ENCODE measurements around the gene WDR7.

WDR7 gene

GRCh38 chr18:56953428-56954198 lies 302.5 kb downstream of the WDR7 start:
- no peak for DNase-seq

GRCh38 chr18:56955490-56955889 lies 304.3 kb downstream of the WDR7 start:
- DNase-seq = no peak

- no peak for DNase-seq
Measured at GRCh38 chr18:56959120-56959519, 308.0 kb downstream of the WDR7 start.

DNA sequence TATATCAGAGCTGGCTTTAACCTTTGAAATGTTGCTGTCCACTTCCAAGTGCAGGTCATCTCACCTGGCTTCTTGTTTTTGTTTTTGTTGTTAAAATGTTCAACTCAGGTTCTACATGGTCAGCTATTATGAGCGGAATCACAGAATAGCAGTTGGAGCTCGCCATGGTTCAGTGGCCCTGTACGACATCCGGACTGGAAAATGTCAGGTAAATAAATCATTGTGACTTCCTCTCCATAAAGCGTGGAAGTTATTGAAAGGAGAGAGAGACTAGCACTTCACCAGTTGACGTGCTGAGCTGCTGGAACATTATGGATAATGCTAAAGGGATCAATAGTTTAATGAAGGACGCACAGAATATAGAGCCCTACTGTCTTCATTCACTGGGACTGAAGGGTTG lies 311.2 kb downstream of the WDR7 start:
- DNase-seq = no peak

DNA sequence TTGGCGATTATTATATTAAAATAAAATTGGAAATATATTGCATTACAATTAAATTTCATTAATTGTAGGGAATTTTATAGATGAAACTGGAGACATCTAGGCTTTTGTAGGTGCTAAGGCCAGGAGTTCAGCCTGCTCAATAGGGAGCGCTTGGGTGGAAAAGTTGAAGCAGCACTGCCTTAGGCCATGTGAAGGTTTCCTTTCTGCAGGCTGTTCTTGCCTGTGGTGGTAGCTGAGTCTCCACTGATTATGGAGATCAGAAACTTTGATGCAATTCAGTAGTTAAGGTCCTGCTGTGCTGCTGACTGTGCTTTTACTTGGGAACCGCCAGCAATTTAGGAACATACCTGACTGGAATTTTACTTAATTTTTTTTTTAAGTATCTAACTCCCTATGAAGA lies 315.9 kb downstream of the WDR7 start:
- DNase-seq = no peak

DNA sequence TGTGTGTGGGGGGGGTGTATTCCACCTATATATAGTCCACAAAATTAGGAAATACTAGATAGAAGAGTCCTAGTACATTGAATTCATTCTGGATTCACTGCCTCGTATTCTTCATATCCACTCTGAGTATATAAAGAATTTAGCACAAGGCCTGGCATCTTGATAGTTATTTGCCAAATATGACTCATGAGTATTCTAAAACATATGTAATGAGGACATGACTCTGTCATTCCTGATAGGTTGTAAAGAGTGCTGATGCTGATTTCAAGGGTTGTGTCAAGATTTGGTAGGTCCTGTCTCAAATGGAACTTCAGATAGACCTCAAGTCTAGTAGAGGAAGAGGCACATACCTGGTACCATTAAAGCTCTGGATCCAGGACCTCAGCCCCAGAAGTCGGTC lies 322.3 kb downstream of the WDR7 start:
- no peak for DNase-seq

GRCh38 chr18:56974141-56974540 lies 323.0 kb downstream of the WDR7 start:
- no peak for DNase-seq

DNA sequence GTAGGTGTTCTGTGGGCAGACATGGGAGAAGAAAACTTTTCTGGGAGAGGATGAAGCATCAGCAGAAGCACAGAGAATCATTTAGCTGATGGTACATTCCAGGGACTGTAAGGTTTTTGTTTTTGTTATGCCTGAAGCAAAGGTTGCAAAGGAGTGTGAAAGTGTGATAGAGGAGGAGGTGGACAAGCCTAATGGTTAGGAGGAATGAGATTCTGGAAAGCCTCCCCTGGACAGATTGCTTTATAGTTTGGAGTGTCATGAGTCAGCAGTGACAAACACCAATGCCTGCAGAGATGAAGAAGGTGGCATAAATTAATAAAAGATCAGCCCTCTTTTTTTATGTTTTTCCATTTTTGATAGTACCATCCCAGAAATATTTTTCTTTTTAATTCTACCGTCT lies 324.1 kb downstream of the WDR7 start:
- DNase-seq = no peak

DNA sequence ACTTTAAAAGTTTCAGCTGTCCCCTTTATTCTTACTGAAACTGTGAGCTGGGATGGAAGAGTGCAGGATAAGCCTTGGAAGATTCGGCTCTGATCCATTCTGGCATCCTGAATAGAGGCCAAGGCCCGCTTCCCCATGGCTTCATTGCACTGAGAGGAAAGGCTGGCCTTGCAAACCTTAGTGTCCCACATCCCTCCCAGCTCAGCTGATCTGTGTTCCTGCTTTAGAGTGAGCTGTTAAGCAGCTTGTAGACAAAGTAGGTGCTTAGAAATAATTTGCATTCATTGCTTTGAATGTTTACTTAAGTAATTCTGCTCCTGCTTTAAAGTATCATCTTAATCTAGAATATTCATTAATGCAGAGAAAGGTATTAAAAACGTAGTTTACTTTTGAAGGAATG lies 326.1 kb downstream of the WDR7 start:
- no peak for DNase-seq

GRCh38 chr18:56977771-56978170 lies 326.6 kb downstream of the WDR7 start:
- DNase-seq = no peak

GRCh38 chr18:56980151-56980550 lies 329.0 kb downstream of the WDR7 start:
- no peak for DNase-seq

DNA sequence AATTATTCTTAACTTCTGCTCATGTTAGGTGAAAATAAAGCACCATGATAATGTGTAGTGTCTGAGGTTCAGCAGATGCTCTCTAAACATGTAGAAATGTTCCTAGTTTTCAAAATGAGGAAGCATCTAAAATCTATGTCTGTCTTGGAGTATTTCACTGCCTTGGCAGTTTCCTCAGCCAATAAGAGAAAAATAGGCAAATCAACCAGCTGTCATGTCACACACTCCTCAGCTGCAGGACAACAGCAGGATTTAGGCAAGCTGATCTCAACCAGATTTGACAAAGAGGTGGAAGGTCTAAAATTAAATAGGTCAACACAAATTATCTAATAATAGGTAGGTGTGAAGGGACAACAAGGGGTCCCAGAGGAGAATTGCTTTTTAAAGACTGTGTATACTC lies 331.6 kb downstream of the WDR7 start:
- no peak for DNase-seq

DNA sequence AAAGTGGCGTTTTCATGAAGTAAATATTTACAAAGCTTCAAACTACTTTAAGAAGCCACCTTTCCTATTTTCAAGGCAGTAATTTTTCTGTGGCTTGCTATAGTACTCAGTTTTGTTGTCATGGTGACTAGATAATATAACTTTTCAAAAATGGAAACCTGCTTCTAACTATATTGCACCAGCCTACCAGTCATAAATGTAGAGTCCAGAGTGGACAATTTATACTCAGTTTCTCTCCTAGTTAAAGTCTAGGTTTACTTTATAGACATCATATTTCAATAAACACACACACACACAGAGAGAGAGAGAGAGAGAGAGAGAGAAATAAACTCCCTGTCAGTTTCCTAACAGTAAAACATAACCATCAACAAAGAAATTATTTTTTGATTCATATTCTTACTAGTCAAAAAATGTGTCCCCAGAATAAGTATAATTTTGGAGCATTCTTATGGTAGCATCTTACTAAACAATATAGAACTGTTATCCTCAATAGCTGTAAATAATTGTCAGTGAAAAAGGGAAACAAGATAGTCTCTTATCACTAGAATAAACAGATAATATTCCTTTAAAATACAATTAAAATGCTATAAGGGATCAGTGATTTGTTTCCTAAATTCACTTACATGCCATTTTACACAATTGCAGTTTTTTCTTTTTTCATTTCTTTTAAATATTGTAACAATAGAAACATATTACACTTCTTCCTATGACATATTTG lies 332.3 kb downstream of the WDR7 start:
- no peak for DNase-seq

DNA sequence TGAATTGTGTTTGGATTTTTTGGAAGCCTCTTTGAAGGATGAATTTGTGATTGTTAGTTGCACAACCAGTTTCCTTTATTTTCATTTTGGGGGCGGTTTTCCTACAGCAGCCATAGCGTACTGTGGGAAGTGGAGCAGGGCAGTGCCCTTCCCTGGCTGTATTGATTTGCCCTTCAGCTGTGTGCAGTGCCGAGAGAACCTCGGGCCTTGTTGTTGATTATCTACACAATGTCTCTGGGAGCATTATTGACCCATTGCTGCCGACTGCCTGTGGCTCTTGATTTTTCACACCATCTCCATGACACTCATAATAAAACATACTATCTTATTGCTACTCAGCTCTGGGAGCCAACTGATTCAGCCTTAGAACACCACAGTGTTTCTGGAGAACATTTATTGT lies 333.6 kb downstream of the WDR7 start:
- DNase-seq = no peak

GRCh38 chr18:56986829-56987228 lies 335.7 kb downstream of the WDR7 start:
- no peak for DNase-seq

- DNase-seq = no peak
Measured at GRCh38 chr18:56987236-56987635, 336.1 kb downstream of the WDR7 start.

DNA sequence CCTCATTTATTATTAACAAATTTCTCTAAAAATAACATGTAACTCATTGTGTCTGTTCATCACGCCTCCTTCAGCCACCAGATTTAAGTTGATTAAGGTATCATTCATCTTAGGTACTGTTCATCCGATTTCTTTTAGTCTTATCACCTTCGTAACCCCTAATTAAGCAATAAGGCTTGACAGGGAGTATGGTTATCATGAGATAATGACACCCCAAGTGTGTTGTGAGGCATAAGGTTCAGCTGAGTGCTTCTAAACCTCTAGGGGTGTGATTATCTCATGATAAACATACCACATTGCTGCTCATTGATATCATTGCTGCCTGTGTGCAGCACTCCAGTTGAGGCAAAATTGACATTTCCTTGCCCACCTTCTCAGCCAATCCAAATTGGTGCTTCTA lies 336.9 kb downstream of the WDR7 start:
- no peak for DNase-seq

GRCh38 chr18:56990678-56991077 lies 339.5 kb downstream of the WDR7 start:
- no peak for DNase-seq

DNA sequence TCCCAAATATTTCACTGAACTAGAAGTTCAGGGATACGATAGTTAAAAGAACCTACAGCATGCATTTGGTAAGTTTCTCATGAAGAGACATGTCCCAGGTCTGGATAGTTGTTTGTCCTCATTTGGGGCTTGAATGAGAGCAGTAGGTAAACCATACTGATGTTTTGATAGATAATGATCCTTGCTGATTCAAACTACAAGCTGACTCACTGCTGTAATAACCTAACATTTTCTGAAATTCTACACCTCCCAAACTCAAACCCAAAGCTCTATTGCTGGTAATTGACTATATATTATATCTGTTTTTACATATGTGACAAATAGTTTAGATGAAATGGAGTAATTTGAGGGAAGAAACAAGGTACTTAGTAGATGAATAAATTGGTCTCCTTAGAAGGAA lies 341.6 kb downstream of the WDR7 start:
- no peak for DNase-seq

- DNase-seq = no peak
Measured at GRCh38 chr18:56995579-56996188, 344.5 kb downstream of the WDR7 start.

DNA sequence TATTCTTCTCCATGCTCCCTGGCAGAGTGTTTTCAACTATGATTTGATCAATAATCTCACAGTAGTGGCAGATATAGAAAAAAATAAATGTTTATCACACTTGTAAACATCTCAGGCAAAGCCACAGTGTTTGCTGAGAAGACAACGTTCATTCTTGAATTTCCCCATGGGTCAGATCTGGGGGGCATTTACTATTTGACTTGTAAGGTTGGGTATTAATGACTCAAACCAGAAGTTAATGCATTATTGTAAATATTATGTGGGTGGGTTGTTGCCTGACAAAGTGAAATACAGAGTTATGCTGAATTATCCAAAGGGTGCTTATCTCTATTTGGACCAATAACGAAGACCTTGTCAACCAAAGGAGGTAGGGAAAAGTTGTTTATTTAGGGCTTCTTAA lies 346.0 kb downstream of the WDR7 start:
- DNase-seq = no peak

DNA sequence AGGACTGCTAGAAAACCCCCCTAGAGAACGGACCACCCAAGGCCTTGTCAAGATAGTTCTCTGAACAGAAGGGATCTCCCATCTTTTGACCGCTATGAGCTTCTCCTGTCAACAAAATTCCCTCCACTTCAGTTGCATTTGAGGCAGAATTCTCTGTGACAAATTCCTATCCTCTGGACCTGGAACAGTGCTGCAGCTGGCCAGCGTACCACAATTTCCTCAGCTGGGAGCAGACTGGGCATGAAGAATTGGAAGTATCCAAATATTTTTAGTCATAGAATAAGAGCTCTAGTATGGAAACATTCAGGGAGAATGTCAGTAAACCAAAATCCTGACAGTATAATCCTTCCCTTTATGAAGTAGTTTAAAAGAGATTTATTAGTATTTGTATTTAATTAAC lies 348.7 kb downstream of the WDR7 start:
- DNase-seq = no peak

DNA sequence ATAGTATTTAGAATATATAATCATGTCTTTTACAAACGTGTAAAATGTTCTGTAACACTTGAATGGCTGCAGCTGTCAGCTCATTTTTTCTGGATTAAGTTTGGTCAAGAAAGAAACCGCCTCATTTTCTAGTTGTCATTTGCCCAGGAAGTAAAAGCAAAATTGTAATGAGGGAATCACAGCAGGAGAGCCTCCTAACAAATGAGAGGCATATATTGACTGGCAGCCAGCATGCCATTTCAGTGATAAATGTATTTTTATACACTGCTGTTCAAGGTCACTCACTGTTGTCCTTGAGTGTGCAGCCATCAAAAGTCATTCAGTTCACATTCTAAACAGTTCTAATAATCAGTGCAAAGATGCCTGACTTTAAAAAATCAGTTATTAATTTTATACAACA lies 351.5 kb downstream of the WDR7 start:
- DNase-seq = peak; percentile 9

GRCh38 chr18:57003342-57003741 lies 352.2 kb downstream of the WDR7 start:
- DNase-seq = no peak

Data from NCI-H2029 treated with DMSO at 0.1 percent for 48 hours (cell line).